Effector memory CD8-positive, alpha-beta T cell (primary cell): ENCODE data around the gene PORCN.
"Not testable (repeated sequence)": the region's sequence is repeated elsewhere in the genome, so short reads cannot be mapped to it uniquely, and the experiment has no call there.

Experiments used
- ATAC-seq: fragments of 150-1000 bp; cut with Tn5 transposase; replicated peaks from 2 replicates; pipeline ENCODE4 v1.10.0; 2021; ENCODE audit warnings: mild to moderate bottlenecking, moderate library complexity
- DNase-seq, 3 experiments: peaks; one replicate each; pipeline ENCODE4 v3.0.0; 2021
- H3K27ac Mint-ChIP-seq, 2 donors: one replicate each; pipeline ENCODE4 v1.8.0; 2022; ENCODE audit warnings: mild to moderate bottlenecking in 2 of 2, mixed read lengths in 2 of 2, moderate library complexity in 2 of 2
- H3K27me3 Mint-ChIP-seq, 2 donors: one replicate each; pipeline ENCODE4 v1.8.0; 2022; ENCODE audit warnings: mixed read lengths in 2 of 2
- H3K36me3 Mint-ChIP-seq: one replicate; pipeline ENCODE4 v1.8.0; 2022; ENCODE audit warnings: mild to moderate bottlenecking, moderate library complexity, mixed read lengths; ENCODE audit not compliant: insufficient read depth
- H3K4me1 Mint-ChIP-seq, 2 donors: one replicate each; pipeline ENCODE4 v1.8.0; 2022; ENCODE audit warnings: low read depth in 2 of 2, mixed read lengths in 2 of 2
- H3K4me3 Mint-ChIP-seq, 2 donors: one replicate each; pipeline ENCODE4 v1.8.0; 2022; ENCODE audit warnings: mild to moderate bottlenecking in 2 of 2, mixed read lengths in 2 of 2, moderate library complexity in 2 of 2
- H3K9me3 Mint-ChIP-seq, 2 donors: one replicate each; pipeline ENCODE4 v1.8.0; 2022; ENCODE audit warnings: mixed read lengths in 2 of 2

PORCN gene

DNA sequence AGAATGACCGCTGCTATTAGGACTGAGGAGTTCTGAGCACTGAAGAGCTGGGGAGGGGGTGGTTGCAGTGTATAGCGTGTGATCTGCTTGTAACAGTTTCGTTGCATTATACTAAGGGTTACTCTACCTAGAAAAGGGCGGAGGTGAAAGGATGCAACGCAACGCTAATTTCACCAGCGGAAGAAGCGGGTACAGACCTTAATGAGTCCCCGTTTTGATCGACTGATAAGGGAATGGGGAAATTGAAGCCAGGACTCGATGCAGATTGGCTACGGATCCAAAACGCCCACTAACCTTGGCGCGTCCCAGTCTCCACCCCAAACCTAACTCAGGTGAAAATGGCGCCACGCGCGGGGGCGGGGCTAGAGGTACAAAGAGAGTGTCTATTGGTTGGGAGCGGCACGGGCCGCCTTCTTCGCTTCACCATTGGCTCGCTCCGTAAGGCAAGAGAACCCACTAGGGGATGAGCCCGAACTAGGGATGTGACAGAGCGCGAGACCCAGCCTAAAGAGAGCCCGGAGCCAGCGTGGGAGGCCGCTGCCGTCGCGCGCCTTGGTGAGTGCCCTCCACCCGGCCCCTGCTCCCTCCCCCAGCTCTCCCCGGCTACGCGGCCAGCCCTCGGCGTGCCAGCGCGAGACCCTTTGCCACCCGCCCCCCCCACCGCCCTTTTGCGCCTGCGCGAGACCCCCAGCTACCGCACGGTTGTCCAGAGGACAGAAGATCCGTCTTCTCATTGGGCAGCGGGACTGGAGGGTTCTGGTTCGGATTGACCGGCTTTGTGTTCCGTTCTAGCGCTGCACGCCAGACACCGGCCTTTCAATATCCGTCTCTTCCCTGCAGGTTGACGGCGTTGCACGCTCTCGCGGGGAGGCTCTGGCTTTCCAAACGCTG lies 12.8 kb downstream of the PORCN start, which contains the start of gene EBP:
Gene EBP (plus strand): TSS at position 456 of the 891 bp plus-strand sequence. CDS start 1,964 bp downstream, outside the sequence.
- Mint-ChIP-seq H3K4me1 (peaks cover 15 to 23% of the 10 kb centered on the region in 2 donors), H3K27ac (peak within 1 kb of the TSS; percentile 94 to 97), H3K4me3 (peak within 1 kb of the TSS; percentile 84 to 85), H3K36me3 (peaks cover 26% of the 10 kb centered on the region), H3K27me3 (no peaks in the 10 kb centered on the region), H3K9me3 (no peaks in the 10 kb centered on the region)
- ATAC-seq (peak; percentile 92), DNase-seq (peak; percentile 90 to 91 (median 91))

DNA sequence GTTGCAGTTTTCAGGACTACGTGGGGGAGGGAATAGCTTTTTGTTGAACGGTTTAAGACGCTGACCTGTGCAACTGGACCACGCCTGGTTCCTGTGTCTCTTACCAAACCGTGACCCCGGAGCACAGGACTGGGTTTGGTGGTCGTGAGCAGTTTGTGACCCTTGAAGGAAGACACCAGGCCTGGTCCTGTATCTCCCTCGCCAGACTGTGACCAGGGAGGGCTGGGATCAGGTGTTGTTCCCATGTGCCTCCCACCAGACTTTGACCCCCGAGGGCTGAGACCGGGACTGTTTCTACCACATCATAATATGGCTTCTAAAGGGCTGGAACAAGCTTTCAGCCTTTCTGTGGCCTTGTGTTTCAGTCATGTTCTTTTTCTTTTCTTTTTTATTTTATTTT lies 13.5 kb downstream of the PORCN start:
- Mint-ChIP-seq H3K4me3 (peak overlapping the region; percentile 84 to 85), H3K4me1 (peaks cover 15 to 27% of the 10 kb centered on the region in 2 donors), H3K36me3 (peaks cover 31% of the 10 kb centered on the region), H3K27ac (peak overlapping the region; percentile 94 to 97), H3K27me3 (no peaks in the 10 kb centered on the region), H3K9me3 (no peaks in the 10 kb centered on the region)
- ATAC-seq, result no peak
- no peak for DNase-seq

DNA sequence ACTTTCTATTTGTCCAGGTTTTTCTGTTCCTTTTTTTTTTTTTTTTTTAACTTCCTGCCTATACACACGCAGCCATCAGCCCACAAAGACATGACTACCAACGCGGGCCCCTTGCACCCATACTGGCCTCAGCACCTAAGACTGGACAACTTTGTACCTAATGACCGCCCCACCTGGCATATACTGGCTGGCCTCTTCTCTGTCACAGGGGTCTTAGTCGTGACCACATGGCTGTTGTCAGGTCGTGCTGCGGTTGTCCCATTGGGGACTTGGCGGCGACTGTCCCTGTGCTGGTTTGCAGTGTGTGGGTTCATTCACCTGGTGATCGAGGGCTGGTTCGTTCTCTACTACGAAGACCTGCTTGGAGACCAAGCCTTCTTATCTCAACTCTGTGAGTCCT lies 14.9 kb downstream of the PORCN start:
- Mint-ChIP-seq H3K36me3 (peaks cover 45% of the 10 kb centered on the region), H3K4me3 (peak overlapping the region; percentile 43 to 85), H3K27ac (no peak overlapping the region), H3K9me3 (no peaks in the 10 kb centered on the region), H3K27me3 (no peaks in the 10 kb centered on the region), H3K4me1 (peaks cover 15 to 32% of the 10 kb centered on the region in 2 donors)
- ATAC-seq (no peak), DNase-seq (no peak)

DNA sequence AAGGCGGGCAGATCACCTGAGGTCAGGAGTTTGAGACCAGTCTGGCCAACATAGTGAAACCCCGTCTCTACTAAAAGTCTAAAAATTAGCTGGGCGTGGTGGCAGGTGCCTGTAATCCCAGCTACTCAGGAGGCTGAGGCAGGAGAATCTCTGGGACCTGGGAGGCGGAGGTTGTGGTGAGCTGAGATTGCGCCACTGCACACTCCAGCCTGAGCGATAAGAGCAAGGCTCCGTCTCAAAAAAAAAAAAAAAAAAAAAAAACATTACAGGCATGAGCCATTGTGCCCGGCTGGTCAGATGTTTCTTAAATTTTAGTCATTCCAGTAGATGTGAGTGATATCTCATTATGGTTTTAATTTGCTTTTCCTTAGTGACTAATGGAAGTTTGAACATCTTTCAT lies 17.1 kb downstream of the PORCN start:
- DNase-seq, H3K27me3 Mint-ChIP-seq, H3K9me3 Mint-ChIP-seq, H3K4me3 Mint-ChIP-seq, ATAC-seq, H3K27ac Mint-ChIP-seq: not testable (repeated sequence)
- H3K4me1 Mint-ChIP-seq, result peaks cover 8 to 22% of the 10 kb centered on the region in 2 donors
- H3K36me3 Mint-ChIP-seq, result peaks cover 59% of the 10 kb centered on the region

DNA sequence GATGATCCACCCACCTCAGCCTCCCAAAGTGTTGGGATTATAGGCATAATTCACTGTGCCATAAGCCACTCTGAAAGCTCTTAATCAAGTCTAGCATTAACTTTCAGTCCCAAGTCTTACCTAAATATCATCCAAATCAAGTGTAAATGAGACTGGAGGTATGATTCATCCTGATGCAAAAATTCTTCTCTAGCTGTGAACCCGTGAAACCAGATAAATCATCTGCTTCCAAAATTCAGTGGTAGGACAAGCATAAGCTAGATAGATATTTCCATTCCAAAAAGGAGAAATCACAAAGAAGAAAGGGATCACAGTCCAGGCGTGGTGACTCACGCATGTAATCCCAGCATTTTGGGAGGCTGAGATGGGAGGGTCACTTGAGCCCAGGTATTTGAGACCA lies 21.9 kb downstream of the PORCN start:
- H3K27ac Mint-ChIP-seq, result peak overlapping the region in 1 of 2 donors; percentile 90
- H3K9me3 Mint-ChIP-seq, result no peaks in the 10 kb centered on the region
- DNase-seq, result no peak
- H3K4me1 Mint-ChIP-seq, result peaks cover 19 to 27% of the 10 kb centered on the region in 2 donors
- no peak overlapping the region for H3K4me3 Mint-ChIP-seq
- no peak for ATAC-seq
- no peaks in the 10 kb centered on the region for H3K27me3 Mint-ChIP-seq
- peaks cover 46% of the 10 kb centered on the region for H3K36me3 Mint-ChIP-seq

DNA sequence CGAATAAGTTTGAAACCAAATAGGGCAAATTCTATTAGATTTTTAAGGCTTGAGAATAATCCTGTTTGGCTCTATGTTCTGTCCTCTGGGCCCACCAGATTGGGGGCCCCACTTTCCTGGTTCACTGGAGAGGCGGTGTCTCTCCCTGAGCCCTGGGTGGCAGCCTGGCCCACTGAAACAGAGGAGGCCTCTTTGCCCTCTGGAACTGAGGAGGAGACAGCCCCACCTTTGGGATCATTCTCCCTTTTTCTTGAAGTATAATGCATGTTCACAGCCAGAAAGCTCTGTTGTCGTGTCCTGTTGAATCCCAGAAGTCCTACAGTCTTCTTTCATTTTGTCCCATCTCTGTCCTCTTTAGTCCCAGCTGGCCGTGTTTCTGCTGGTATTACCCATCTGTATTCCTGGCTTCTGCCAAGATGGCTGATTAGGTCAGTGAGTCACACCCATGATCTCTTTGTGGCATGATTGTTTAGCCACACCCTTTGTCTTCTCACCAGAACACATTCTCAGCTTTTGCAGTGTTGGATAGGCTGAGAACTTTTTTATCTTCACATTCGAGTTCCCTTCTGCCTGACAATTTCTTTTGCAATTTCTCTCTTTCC lies 22.7 kb downstream of the PORCN start:
- no peak for DNase-seq
- H3K27me3 Mint-ChIP-seq, result no peaks in the 10 kb centered on the region
- H3K4me1 Mint-ChIP-seq, result peaks cover 19 to 23% of the 10 kb centered on the region in 2 donors
- peak overlapping the region; percentile 90 to 92 for H3K27ac Mint-ChIP-seq
- no peaks in the 10 kb centered on the region for H3K9me3 Mint-ChIP-seq
- peaks cover 39% of the 10 kb centered on the region for H3K36me3 Mint-ChIP-seq
- ATAC-seq, result peak; percentile 85
- peak overlapping the region; percentile 0 to 19 for H3K4me3 Mint-ChIP-seq

DNA sequence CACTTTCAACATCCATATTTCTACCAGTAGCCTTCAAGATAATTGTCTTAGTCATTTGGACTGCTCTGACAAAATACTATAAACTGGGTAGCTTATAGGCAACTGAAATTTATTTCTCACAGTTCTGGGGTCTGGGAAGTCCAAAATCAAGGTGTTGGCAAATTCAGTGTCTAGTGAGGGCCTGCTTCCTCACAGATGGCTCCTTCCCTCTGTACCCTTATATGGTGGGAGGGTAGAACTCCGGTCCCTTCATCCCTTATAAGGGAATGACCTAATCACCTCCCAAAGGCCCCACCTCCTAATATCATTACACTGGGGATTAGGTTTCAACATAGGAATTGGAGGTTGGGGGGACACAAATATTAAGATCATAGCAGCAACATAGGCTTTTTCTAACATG lies 23.4 kb downstream of the PORCN start:
- no peaks in the 10 kb centered on the region for H3K27me3 Mint-ChIP-seq
- ATAC-seq, result no peak
- no peaks in the 10 kb centered on the region for H3K9me3 Mint-ChIP-seq
- peaks cover 33% of the 10 kb centered on the region for H3K36me3 Mint-ChIP-seq
- peak overlapping the region in 1 of 2 donors; percentile 90 for H3K27ac Mint-ChIP-seq
- H3K4me3 Mint-ChIP-seq, result peak overlapping the region; percentile 0 to 19
- peaks cover 18 to 19% of the 10 kb centered on the region in 2 donors for H3K4me1 Mint-ChIP-seq
- DNase-seq, result no peak

DNA sequence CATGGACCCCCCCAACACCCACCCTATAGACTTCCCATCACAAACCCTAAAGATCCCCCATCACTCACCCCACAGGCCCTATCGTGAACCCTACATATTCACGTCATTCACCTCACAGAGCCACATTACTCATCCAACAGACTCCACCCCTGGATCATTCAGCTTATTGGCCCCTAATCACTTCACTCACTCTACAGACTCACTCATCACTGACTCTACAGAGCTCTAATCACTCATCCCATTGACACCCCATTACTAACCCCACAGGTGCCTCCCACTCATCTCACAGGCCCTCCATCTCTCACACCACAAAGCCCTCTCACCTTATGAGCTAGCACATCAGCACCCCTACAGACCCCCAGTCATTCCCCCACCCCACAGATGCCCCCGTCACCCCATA lies 24.4 kb downstream of the PORCN start:
- ATAC-seq (no peak), DNase-seq (no peak)
- H3K4me3 Mint-ChIP-seq, result no peak overlapping the region
- H3K4me1 Mint-ChIP-seq, result peaks cover 18 to 19% of the 10 kb centered on the region in 2 donors
- peak overlapping the region in 1 of 2 donors; percentile 90 for H3K27ac Mint-ChIP-seq
- H3K36me3 Mint-ChIP-seq, result peaks cover 24% of the 10 kb centered on the region
- H3K9me3 Mint-ChIP-seq, result no peaks in the 10 kb centered on the region
- no peaks in the 10 kb centered on the region for H3K27me3 Mint-ChIP-seq

DNA sequence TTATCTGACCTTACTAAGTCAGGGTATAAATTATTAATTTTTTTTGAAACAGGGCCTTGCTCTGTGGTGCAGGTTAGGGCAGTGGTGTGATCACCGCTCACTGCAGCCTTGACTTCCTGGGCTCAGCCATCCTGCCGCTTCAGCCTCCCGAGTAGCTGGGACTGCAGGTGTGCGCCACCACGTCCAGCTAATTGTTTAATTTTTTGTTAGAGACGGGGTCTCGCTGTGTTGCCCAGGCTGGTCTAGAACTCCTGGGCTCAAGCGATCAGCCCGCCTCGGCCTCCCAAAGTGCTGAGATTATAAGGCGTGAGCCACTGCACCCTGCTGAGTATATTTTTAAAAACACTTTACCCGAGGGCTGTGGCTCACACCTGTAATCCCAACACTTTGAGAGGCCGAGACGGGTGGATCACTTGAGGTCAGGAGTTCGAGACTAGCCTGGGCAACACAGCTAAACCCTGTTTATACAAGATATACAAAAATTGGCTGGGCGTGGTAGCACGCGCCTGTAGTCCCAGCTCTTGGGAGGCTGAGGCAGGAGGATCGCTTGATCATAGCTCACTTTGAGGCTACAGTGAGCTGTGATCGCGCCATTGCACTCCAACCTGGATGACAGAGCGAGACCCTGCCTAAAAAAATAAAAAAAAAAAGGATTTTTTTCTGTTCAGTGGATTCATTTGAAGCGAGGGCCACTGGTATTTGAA lies 30.0 kb downstream of the PORCN start:
- no peak for DNase-seq
- Mint-ChIP-seq H3K36me3 (peaks cover 36% of the 10 kb centered on the region), H3K9me3 (no peaks in the 10 kb centered on the region), H3K4me1 (peaks cover 17 to 20% of the 10 kb centered on the region in 2 donors), H3K27ac (peak overlapping the region; percentile 91 to 92), H3K4me3 (peak overlapping the region; percentile 82 to 92), H3K27me3 (no peaks in the 10 kb centered on the region)
- ATAC-seq, result no peak

DNA sequence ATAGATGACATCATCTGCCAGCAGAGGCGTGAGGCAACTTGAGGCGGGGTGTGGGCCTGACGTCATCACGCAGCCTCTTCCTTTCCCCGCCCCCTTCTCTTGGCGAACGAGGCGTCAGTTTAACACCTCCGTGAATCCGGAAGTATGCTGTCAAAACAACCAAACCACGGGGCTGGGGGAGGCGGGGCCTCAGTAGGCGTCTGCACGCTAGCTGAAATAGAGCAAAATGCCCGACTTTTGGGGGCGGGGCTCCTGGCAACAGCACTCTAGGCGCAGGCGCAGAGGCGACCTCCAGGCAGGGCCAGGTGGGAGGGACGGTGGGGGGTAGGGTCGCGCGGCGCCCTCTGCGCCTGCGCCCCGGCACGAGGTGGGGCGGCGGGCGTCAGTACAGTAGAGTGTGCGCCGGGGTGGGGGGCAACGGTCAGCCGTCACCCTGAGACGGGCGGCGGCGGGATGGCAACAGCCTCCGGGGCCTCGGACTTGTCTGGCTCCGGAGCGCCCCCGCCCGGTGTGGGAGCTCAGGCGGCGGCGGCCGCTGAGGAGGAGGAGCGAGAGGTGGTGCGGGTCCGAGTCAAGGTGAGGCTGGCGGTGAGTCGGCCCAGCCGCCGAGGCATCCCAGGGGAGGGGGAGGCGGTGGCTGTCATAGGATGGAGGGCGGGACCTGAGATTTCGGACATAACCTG lies 30.7 kb downstream of the PORCN start, which contains the start of gene TBC1D25:
Gene TBC1D25 (plus strand): TSS at position 370 of the 683 bp plus-strand sequence. CDS start 84 bp downstream, at position 454.
- H3K4me1 Mint-ChIP-seq, result peaks cover 17 to 19% of the 10 kb centered on the region in 2 donors
- peak within 1 kb of the TSS; percentile 91 to 92 for H3K27ac Mint-ChIP-seq
- H3K27me3 Mint-ChIP-seq, result no peaks in the 10 kb centered on the region
- peak; percentile 91 to 94 (median 92) for DNase-seq
- H3K36me3 Mint-ChIP-seq, result peaks cover 41% of the 10 kb centered on the region
- peak within 1 kb of the TSS; percentile 82 to 92 for H3K4me3 Mint-ChIP-seq
- no peaks in the 10 kb centered on the region for H3K9me3 Mint-ChIP-seq
- peak; percentile 86 for ATAC-seq

DNA sequence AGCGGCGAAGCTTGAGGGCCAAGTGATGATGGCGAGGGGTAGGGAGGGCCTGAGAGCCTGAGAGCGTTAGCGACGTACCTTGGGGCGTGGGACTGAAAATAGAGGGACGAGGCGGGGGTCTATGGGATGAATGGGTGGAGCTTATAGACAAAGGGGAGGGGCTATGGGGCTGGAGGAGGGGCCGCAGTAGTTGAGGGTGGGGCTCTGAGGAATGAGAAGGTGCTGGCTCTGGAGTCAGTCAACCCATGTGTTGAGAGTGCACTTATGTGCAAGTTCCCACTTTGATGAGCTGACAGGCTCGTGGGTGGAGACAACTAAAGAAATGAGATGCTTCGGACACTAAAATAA lies 31.2 kb downstream of the PORCN start:
- H3K27ac Mint-ChIP-seq, result peak overlapping the region; percentile 91 to 92
- H3K27me3 Mint-ChIP-seq, result no peaks in the 10 kb centered on the region
- H3K4me3 Mint-ChIP-seq, result peak overlapping the region; percentile 82 to 92
- DNase-seq (peak; percentile 38 to 57 (median 49)), ATAC-seq (peak; percentile 44)
- H3K4me1 Mint-ChIP-seq, result peaks cover 15 to 19% of the 10 kb centered on the region in 2 donors
- peaks cover 45% of the 10 kb centered on the region for H3K36me3 Mint-ChIP-seq
- no peaks in the 10 kb centered on the region for H3K9me3 Mint-ChIP-seq

DNA sequence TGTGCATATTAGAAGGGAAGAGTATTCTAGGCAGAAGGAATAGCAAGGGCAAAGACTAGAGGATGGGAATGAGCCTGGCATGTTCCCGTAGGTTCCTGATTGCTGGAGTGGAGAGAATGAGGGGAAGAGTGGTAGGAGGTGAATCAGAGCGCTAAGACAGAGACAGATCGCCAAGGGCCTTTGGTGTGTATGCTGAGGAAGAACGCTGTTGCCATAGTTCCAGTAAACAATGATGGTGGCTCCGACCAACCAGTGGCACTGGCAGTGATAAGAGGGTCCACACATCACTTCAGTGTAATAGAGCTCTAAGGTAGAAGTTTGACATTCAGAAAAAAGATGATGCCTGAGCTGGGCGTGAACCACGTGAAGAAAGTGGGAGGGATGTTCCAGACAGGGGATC lies 31.7 kb downstream of the PORCN start:
- peaks cover 14 to 19% of the 10 kb centered on the region in 2 donors for H3K4me1 Mint-ChIP-seq
- peak overlapping the region; percentile 91 to 92 for H3K27ac Mint-ChIP-seq
- no peaks in the 10 kb centered on the region for H3K9me3 Mint-ChIP-seq
- peak overlapping the region; percentile 82 to 92 for H3K4me3 Mint-ChIP-seq
- no peaks in the 10 kb centered on the region for H3K27me3 Mint-ChIP-seq
- peaks cover 46% of the 10 kb centered on the region for H3K36me3 Mint-ChIP-seq
- ATAC-seq, result no peak
- no peak for DNase-seq
